ENCODE measurements around the gene GART.

GRCh38 chr21:33551664-33552063, 9.7 kb upstream of the GART start:
- TF ChIP-seq CTCF (conservative IDR thresholded peaks at IDR 0.05; ENCODE audit: low read depth, low read length): no peak
- TF ChIP-seq POLR2A (IDR thresholded peaks at IDR 0.05; ENCODE audit: low read depth, low read length): no peak
- TF ChIP-seq RCOR1 (IDR thresholded peaks at IDR 0.05; ENCODE audit: insufficient replicate concordance, low read length): no peak
- TF ChIP-seq CHD1 (IDR thresholded peaks at IDR 0.05; ENCODE audit: low read depth, low read length): no peak
- TF ChIP-seq, protein P1, sequence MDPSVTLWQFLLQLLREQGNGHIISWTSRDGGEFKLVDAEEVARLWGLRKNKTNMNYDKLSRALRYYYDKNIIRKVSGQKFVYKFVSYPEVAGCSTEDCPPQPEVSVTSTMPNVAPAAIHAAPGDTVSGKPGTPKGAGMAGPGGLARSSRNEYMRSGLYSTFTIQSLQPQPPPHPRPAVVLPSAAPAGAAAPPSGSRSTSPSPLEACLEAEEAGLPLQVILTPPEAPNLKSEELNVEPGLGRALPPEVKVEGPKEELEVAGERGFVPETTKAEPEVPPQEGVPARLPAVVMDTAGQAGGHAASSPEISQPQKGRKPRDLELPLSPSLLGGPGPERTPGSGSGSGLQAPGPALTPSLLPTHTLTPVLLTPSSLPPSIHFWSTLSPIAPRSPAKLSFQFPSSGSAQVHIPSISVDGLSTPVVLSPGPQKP (IDR thresholded peaks at IDR 0.05; ENCODE audit: borderline replicate concordance, low read depth, low read length): no peak
- no peak for TF ChIP-seq MAFK (IDR thresholded peaks at IDR 0.05; ENCODE audit: low read depth, low read length)
- no peak for TF ChIP-seq BHLHE40 (IDR thresholded peaks at IDR 0.05; ENCODE audit: low read depth, low read length)
- no peak for TF ChIP-seq SMC3 (IDR thresholded peaks at IDR 0.05; ENCODE audit: low read depth, low read length)
- no peak for TF ChIP-seq MXI1 (IDR thresholded peaks at IDR 0.05; ENCODE audit: borderline replicate concordance, low read depth, low read length)
- TF ChIP-seq RAD21 (IDR thresholded peaks at IDR 0.05; ENCODE audit: low read length): no peak
- TF ChIP-seq USF2 (IDR thresholded peaks at IDR 0.05; ENCODE audit: low read depth, low read length): no peak

Data from IMR-90 (cell line).